PC-9 (cell line): ENCODE measurements around the gene TRIM26. TPM values are rescaled to one million over a fixed set of nuclear protein-coding genes. Genes with fewer than 3 reads are reported as not detected.

ENCODE experiments used
- BruUV-seq: library from RNA; stranded (reverse); fragments of 400-500 nt; replicated peaks from 2 replicates; lab custom pipeline; 2021; lab: Mats Ljungman, UMichigan
- CTCF ChIA-PET: fragments of 300-600 bp; sonication (Branson Sonifier 250); formaldehyde crosslinking; loops from one replicate; lab custom pipeline; 2022; ENCODE audit warnings: antibody characterized with exemption; lab: Charles Lee
- POLR2A ChIA-PET: fragments of 300-600 bp; sonication (Branson Sonifier 250); formaldehyde crosslinking; loops from one replicate; lab custom pipeline; 2022; ENCODE audit warnings: antibody characterized with exemption; ENCODE audit not compliant: unreplicated experiment; lab: Charles Lee
- DNase-seq, 2 experiments: peaks; one replicate each; pipeline versions ENCODE4 v3.0.0 to v3.0.0-alpha.2; 2015 to 2022; ENCODE audit warnings: mixed read lengths in 1 of 2
- H2AFZ ChIP-seq: fragments of 200-600 bp; sonication (generic); 2 replicates; pipeline ENCODE4 v1.8.1; 2017; ENCODE audit warnings: antibody characterized with exemption
- H3F3A ChIP-seq: fragments of 200-600 bp; sonication (generic); 2 replicates; pipeline ENCODE4 v1.8.1; 2017; ENCODE audit warnings: antibody characterized with exemption, mild to moderate bottlenecking, low read depth; ENCODE audit not compliant: insufficient read depth
- H3K27ac ChIP-seq: fragments of 200-600 bp; sonication (generic); 2 replicates; pipeline ENCODE4 v1.6.1; 2016; ENCODE audit warnings: mixed run types
- H3K27me3 ChIP-seq: fragments of 200-600 bp; sonication (generic); 2 replicates; pipeline ENCODE4 v1.6.1; 2016; ENCODE audit warnings: low read depth, mixed run types; ENCODE audit not compliant: insufficient read depth
- H3K36me3 ChIP-seq: fragments of 200-600 bp; sonication (generic); 2 replicates; pipeline ENCODE4 v1.6.1; 2016; ENCODE audit warnings: low read depth, mixed run types
- H3K4me1 ChIP-seq: fragments of 200-600 bp; sonication (generic); replicated peaks from 2 replicates; pipeline ENCODE4 v1.6.1; 2016; ENCODE audit warnings: mixed run types; ENCODE audit not compliant: insufficient read depth
- H3K4me2 ChIP-seq: fragments of 200-600 bp; sonication (generic); 2 replicates; pipeline ENCODE4 v1.6.1; 2017; ENCODE audit warnings: mixed run types
- H3K4me3 ChIP-seq: fragments of 200-600 bp; sonication (generic); 2 replicates; pipeline ENCODE4 v1.6.1; 2016; ENCODE audit warnings: mixed run types
- H3K79me2 ChIP-seq: fragments of 200-600 bp; sonication (generic); 2 replicates; pipeline ENCODE4 v1.6.1; 2017; ENCODE audit warnings: low read depth, mixed run types
- H3K9me2 ChIP-seq: fragments of 200-600 bp; sonication (generic); 2 replicates; pipeline ENCODE4 v1.8.1; 2017; ENCODE audit warnings: mild to moderate bottlenecking; ENCODE audit not compliant: insufficient read depth
- H3K9me3 ChIP-seq: fragments of 200-600 bp; sonication (generic); 2 replicates; pipeline ENCODE4 v1.8.1; 2016; ENCODE audit warnings: low read depth; ENCODE audit not compliant: insufficient read depth
- H4K20me1 ChIP-seq: fragments of 200-600 bp; sonication (generic); 2 replicates; pipeline ENCODE4 v1.8.1; 2017; ENCODE audit not compliant: insufficient read depth
- EZH2 ChIP-seq: fragments of 200-600 bp; sonication (generic); IDR thresholded peaks from 2 replicates; pipeline ENCODE4 v1.8.0; 2017; ENCODE audit warnings: antibody characterized with exemption, low read depth
- intact Hi-C: fragments of 100-400 bp; cut with micrococcal nuclease; formaldehyde crosslinking; loops from one replicate; pipeline ENCODE4 v1.10.0; 2022; ENCODE audit not compliant: unreplicated experiment
- total RNA-seq: library from RNA; stranded (reverse); gene quantifications from 2 replicates; pipeline ENCODE4 v1.2.3, GENCODE V29; 2021
- TF ChIP-seq, protein P1 (sequence below): fragments of 200-600 bp; sonication (generic); conservative IDR thresholded peaks from 2 replicates; pipeline ENCODE4 v1.6.1; 2017; ENCODE audit warnings: mixed run types, antibody characterized with exemption, mild to moderate bottlenecking, moderate library complexity

Gene TRIM26
- total RNA-seq, 1 experiment from 2014 or later: 53.9 TPM

DNA sequence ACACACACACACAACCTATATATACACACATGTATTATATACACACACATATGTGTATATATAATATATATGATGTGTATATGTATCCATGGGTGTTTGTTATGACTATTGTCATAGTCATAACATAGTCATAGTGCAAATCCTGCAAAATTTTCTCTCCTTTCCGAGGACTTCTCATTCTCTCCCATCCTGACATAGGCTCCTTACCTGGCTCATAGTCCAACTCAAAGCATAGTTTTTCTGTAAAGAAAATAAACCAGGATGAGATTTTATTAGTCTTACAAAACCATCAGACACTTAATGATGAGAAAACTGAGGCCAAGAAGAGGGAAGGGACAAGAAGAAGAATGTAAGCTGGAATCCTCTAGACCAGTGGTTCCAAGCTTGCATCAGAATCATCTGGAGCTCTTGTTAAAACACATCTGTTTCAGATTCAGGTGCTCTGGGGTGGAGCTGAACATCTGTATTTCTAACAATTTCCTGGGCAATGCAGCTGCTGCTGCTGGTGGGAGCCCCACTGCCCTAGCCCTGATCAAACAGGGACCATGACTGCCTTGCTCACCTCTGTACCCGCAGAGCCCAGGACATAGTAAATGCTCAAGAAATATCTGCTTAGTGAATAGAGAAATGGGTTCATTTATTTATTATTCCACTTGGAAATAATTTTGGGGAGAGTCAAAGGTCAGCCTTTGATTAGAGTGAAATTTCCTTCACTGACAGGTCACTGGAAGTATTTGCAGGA lies 57.5 kb downstream of the TRIM26 start:
- POLR2A ChIA-PET: no interaction called here
- CTCF ChIA-PET: no interaction called here
- DNase-seq: no peak
- Histone ChIP-seq H3K27ac (no peak overlapping the region), H2AFZ (no peak overlapping the region), H4K20me1 (no peaks in the 10 kb centered on the region), H3K9me2 (no peaks in the 10 kb centered on the region), H3F3A (no peaks in the 10 kb centered on the region), H3K79me2 (no peaks in the 10 kb centered on the region), H3K36me3 (no peaks in the 10 kb centered on the region), H3K27me3 (no peaks in the 10 kb centered on the region), H3K4me3 (no peak overlapping the region), H3K4me1 (peaks cover 16% of the 10 kb centered on the region; the same call in 1 of the 2 replicates), H3K4me2 (no peak overlapping the region), H3K9me3 (no peaks in the 10 kb centered on the region)
- TF ChIP-seq EZH2: no peak
- intact Hi-C loops: no loop called here
- BruUV-seq: no TSS peak

DNA sequence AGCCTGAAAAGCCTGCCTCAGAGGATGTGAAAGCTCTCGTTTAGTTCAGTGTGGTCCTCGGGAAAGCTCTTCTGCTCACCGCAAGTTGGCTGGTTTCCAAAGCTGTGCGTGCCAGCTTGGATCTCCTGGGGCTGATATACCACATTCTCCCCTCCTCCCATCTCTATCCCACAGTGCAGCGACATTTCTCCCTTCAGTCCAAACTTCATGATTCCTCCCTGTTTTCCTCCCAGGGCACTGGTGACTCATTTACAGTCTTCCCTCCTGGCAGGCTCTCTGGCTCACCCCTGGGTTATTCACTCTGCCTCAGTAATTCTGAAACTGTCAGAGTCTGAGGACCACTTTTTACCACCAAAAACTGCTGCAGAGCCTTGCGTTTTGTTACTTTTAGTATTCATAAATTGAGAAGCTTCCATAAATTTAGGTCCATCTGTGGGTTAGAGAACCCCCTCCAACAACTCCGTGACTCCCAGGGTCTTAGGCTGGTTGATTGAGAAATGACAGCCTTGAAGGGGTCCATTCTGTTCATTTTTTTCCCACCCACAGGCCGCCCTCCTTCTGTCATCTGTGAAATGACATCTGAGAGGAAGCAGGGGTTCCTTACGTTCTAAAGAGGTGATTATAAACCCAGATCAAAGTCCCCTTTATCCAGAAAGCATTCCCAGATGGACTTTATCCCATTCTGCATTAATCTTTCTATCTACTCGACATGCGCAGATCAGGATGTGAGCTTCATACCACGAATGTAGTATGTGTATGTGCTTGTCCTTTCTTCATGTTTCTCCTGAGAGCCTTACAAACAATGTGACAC lies 58.3 kb downstream of the TRIM26 start:
- Histone ChIP-seq H3K27ac (no peak overlapping the region), H3K27me3 (no peaks in the 10 kb centered on the region), H3K9me2 (no peaks in the 10 kb centered on the region), H3K4me1 (peaks cover 16% of the 10 kb centered on the region; the same call in 1 of the 2 replicates), H3K36me3 (no peaks in the 10 kb centered on the region), H2AFZ (no peak overlapping the region), H4K20me1 (no peaks in the 10 kb centered on the region), H3K79me2 (no peaks in the 10 kb centered on the region), H3K9me3 (no peaks in the 10 kb centered on the region), H3K4me3 (no peak overlapping the region), H3F3A (no peaks in the 10 kb centered on the region), H3K4me2 (peak overlapping the region; percentile 15)
- intact Hi-C loops: no loop called here
- ChIA-PET CTCF (no interaction called here), POLR2A (interaction anchor here (0.6 to 0.7 kb wide), 2 partner anchors 118 to 299 kb away, joined by 3 to 7 read pairs; no protein-coding TSS in a partner anchor)
- TF ChIP-seq, protein P1, sequence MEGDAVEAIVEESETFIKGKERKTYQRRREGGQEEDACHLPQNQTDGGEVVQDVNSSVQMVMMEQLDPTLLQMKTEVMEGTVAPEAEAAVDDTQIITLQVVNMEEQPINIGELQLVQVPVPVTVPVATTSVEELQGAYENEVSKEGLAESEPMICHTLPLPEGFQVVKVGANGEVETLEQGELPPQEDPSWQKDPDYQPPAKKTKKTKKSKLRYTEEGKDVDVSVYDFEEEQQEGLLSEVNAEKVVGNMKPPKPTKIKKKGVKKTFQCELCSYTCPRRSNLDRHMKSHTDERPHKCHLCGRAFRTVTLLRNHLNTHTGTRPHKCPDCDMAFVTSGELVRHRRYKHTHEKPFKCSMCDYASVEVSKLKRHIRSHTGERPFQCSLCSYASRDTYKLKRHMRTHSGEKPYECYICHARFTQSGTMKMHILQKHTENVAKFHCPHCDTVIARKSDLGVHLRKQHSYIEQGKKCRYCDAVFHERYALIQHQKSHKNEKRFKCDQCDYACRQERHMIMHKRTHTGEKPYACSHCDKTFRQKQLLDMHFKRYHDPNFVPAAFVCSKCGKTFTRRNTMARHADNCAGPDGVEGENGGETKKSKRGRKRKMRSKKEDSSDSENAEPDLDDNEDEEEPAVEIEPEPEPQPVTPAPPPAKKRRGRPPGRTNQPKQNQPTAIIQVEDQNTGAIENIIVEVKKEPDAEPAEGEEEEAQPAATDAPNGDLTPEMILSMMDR: no peak
- TF ChIP-seq EZH2: no peak
- no TSS peak for BruUV-seq
- DNase-seq: peak; percentile 20 to 49

DNA sequence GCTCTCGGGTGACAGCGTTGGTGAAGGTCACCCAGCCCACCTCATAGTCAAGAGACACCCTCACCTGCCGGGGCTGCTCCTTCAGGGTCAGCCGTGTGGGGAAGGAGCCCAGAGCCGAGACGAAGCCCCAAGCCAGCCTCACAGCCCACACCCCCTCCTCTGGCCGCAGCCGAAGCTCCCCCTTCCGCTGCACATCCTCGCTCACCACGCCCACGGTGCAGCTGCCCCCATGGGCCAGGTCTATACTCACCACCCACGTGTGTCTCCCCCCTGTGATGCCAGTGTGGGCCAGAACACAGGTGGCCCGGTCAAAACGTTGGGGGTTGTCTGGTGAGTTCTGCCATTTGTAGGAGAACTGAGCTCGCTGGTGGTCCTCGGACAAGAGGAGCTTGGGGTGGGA lies 59.1 kb downstream of the TRIM26 start:
- no peaks in the 10 kb centered on the region for H3K27me3 ChIP-seq
- no TSS peak for BruUV-seq
- no peaks in the 10 kb centered on the region for H4K20me1 ChIP-seq
- peaks cover 16% of the 10 kb centered on the region; the same call in 1 of the 2 replicates for H3K4me1 ChIP-seq
- no peak overlapping the region for H3K4me2 ChIP-seq
- no peaks in the 10 kb centered on the region for H3K9me3 ChIP-seq
- POLR2A ChIA-PET: interaction anchor here (0.6 kb wide), 1 partner anchor 117 kb away, joined by 3 read pairs; no protein-coding TSS in a partner anchor
- DNase-seq: no peak
- no peaks in the 10 kb centered on the region for H3K36me3 ChIP-seq
- H3K79me2 ChIP-seq: no peaks in the 10 kb centered on the region
- H3K9me2 ChIP-seq: no peaks in the 10 kb centered on the region
- H3K27ac ChIP-seq: no peak overlapping the region
- CTCF ChIA-PET: no interaction called here
- intact Hi-C loops: no loop called here
- TF ChIP-seq, protein P1: no peak
- TF ChIP-seq EZH2: no peak
- H2AFZ ChIP-seq: no peak overlapping the region
- H3F3A ChIP-seq: no peaks in the 10 kb centered on the region
- no peak overlapping the region for H3K4me3 ChIP-seq
